OCI-LY7 (cell line): ENCODE data around the gene FSHR. TPM values are rescaled to one million over a fixed set of nuclear protein-coding genes. Genes with fewer than 3 reads are reported as not detected.

ENCODE experiments used
- BruUV-seq: library from RNA; stranded (reverse); fragments of 400-500 nt; replicated peaks from 2 replicates; lab custom pipeline; 2021; lab: Mats Ljungman, UMichigan
- CTCF ChIA-PET: fragments of 300-600 bp; sonication (Branson Sonifier 250); formaldehyde crosslinking; loops from one replicate; lab custom pipeline; 2022; ENCODE audit warnings: antibody characterized with exemption; ENCODE audit not compliant: unreplicated experiment; lab: Charles Lee
- POLR2A ChIA-PET: fragments of 300-600 bp; sonication (Branson Sonifier 250); formaldehyde crosslinking; loops from one replicate; lab custom pipeline; 2022; ENCODE audit warnings: antibody characterized with exemption; lab: Charles Lee
- DNase-seq: peaks from one replicate; pipeline ENCODE4 v3.0.0-alpha.2; 2015; ENCODE audit warnings: low spot score
- H2AFZ ChIP-seq: fragments of 200-600 bp; sonication (generic), shearing (Covaris generic); 2 replicates; pipeline ENCODE4 v1.6.1; 2014; ENCODE audit warnings: mild to moderate bottlenecking, antibody characterized with exemption, low read length, moderate library complexity
- H3K27ac ChIP-seq: fragments of 200-600 bp; sonication (generic); 2 replicates; pipeline ENCODE4 v1.5.1; 2014; ENCODE audit warnings: mixed run types, low read depth, mild to moderate bottlenecking, moderate library complexity, low read length, inconsistent platforms; ENCODE audit not compliant: poor library complexity, severe bottlenecking
- H3K36me3 ChIP-seq: fragments of 200-600 bp; sonication (generic); 2 replicates; pipeline ENCODE4 v1.6.1; 2014; ENCODE audit warnings: mild to moderate bottlenecking, antibody characterized with exemption, low read length, moderate library complexity, mixed read lengths; ENCODE audit not compliant: insufficient read depth
- H3K4me1 ChIP-seq: fragments of 200-600 bp; sonication (generic); 2 replicates; pipeline ENCODE4 v1.5.1; 2014; ENCODE audit warnings: mild to moderate bottlenecking, low read length; ENCODE audit not compliant: insufficient read depth, poor library complexity, severe bottlenecking
- H3K4me2 ChIP-seq: fragments of 200-600 bp; sonication (generic); 2 replicates; pipeline ENCODE4 v1.6.1; 2014; ENCODE audit warnings: mild to moderate bottlenecking, low read length
- H3K4me3 ChIP-seq: fragments of 200-600 bp; sonication (generic); 2 replicates; pipeline ENCODE4 v1.5.1; 2014; ENCODE audit warnings: mild to moderate bottlenecking, low read depth, low read length; ENCODE audit not compliant: poor library complexity, severe bottlenecking
- H3K79me2 ChIP-seq: fragments of 200-600 bp; sonication (generic); 2 replicates; pipeline ENCODE4 v1.6.1; 2016; ENCODE audit warnings: low read depth, mild to moderate bottlenecking, low read length, moderate library complexity, mixed read lengths; ENCODE audit not compliant: insufficient read depth
- H3K9me2 ChIP-seq: fragments of 200-600 bp; sonication (generic); 2 replicates; pipeline ENCODE4 v1.6.1; 2016; ENCODE audit warnings: mild to moderate bottlenecking, low read length, mixed read lengths; ENCODE audit not compliant: insufficient read depth
- H3K9me3 ChIP-seq: fragments of 200-600 bp; sonication (generic); 2 replicates; pipeline ENCODE4 v1.6.1; 2014; ENCODE audit warnings: mild to moderate bottlenecking, mixed run types, low read length, mixed read lengths
- H4K20me1 ChIP-seq: fragments of 200-600 bp; sonication (generic); 2 replicates; pipeline ENCODE4 v1.6.1; 2014; ENCODE audit warnings: mild to moderate bottlenecking, antibody characterized with exemption, low read length, moderate library complexity, mixed read lengths; ENCODE audit not compliant: insufficient read depth
- CTCF ChIP-seq: fragments of 200-600 bp; sonication (generic); conservative IDR thresholded peaks from 2 replicates; pipeline ENCODE4 v1.5.1; 2014; ENCODE audit warnings: mild to moderate bottlenecking, antibody characterized with exemption, low read length, moderate library complexity, mixed read lengths
- EZH2phosphoT487 ChIP-seq: fragments of 200-600 bp; sonication (generic); IDR thresholded peaks from 2 replicates; pipeline ENCODE4 v1.6.1; 2018; ENCODE audit warnings: low read depth, borderline replicate concordance, mild to moderate bottlenecking, mixed run types, antibody characterized with exemption, low read length, moderate library complexity, mixed read lengths
- intact Hi-C: fragments of 100-400 bp; cut with micrococcal nuclease; formaldehyde crosslinking; loops from one replicate; pipeline ENCODE4 v1.10.0; 2022; ENCODE audit not compliant: unreplicated experiment
- total RNA-seq, 2 experiments: library from RNA; depleted of rRNA in 1 of 2; stranded (reverse); fragments of >200 nt in 1 of 2; shearing (Covaris generic) in 1 of 2; gene quantifications; 2 replicates each; pipeline ENCODE4 v1.2.3, GENCODE V29; 2014 to 2022

FSHR gene
- total RNA-seq, 2 experiments from 2014 or later, result not detected

- CTCF ChIA-PET, result no interaction called here
- POLR2A ChIA-PET, result no interaction called here
- BruUV-seq, result no TSS peak
Measured at GRCh38 chr2:49067971-49068370, 86.3 kb downstream of the FSHR start.

GRCh38 chr2:49053156-49053555 is 101.2 kb downstream of the FSHR start:
- POLR2A ChIA-PET, result interaction anchor here (0.7 kb wide), 1 partner anchor 19 kb away, joined by 3 read pairs; no protein-coding TSS in a partner anchor
- Histone ChIP-seq H3K4me3 (no peak overlapping the region), H3K4me1 (no peaks in the 10 kb centered on the region), H2AFZ (no peak overlapping the region), H4K20me1 (no peaks in the 10 kb centered on the region), H3K36me3 (no peaks in the 10 kb centered on the region), H3K79me2 (no peaks in the 10 kb centered on the region), H3K27ac (no peak overlapping the region), H3K9me3 (no peaks in the 10 kb centered on the region), H3K9me2 (no peaks in the 10 kb centered on the region), H3K4me2 (no peak overlapping the region)
- no peak for DNase-seq
- CTCF ChIA-PET, result no interaction called here
- BruUV-seq, result no TSS peak
- intact Hi-C loops, result no loop called here
- no peak for TF ChIP-seq EZH2phosphoT487
- no peak for TF ChIP-seq CTCF

More at GRCh38 chr2:49067971-49068370, 86.3 kb downstream of the FSHR start:
- no peaks in the 10 kb centered on the region for H3K9me3 ChIP-seq
- intact Hi-C loops, result no loop called here
- TF ChIP-seq CTCF (no peak), EZH2phosphoT487 (no peak)
- H3K9me2 ChIP-seq, result no peaks in the 10 kb centered on the region
- no peaks in the 10 kb centered on the region for H4K20me1 ChIP-seq
- H3K36me3 ChIP-seq, result no peaks in the 10 kb centered on the region
- no peak overlapping the region for H3K27ac ChIP-seq
- no peaks in the 10 kb centered on the region for H3K4me1 ChIP-seq
- no peak for DNase-seq
- H2AFZ ChIP-seq, result no peak overlapping the region
- H3K79me2 ChIP-seq, result no peaks in the 10 kb centered on the region
- no peak overlapping the region for H3K4me2 ChIP-seq
- H3K4me3 ChIP-seq, result no peak overlapping the region

GRCh38 chr2:49050265-49050664 is 104.0 kb downstream of the FSHR start:
- CTCF ChIA-PET, result no interaction called here
- no TSS peak for BruUV-seq
- intact Hi-C loops, result no loop called here

More at GRCh38 chr2:49050265-49050664, 104.0 kb downstream of the FSHR start:
- Histone ChIP-seq H4K20me1 (no peaks in the 10 kb centered on the region), H3K79me2 (no peaks in the 10 kb centered on the region), H2AFZ (no peak overlapping the region), H3K9me3 (no peaks in the 10 kb centered on the region), H3K36me3 (no peaks in the 10 kb centered on the region), H3K4me2 (no peak overlapping the region), H3K4me1 (no peaks in the 10 kb centered on the region), H3K9me2 (no peaks in the 10 kb centered on the region), H3K27ac (no peak overlapping the region), H3K4me3 (no peak overlapping the region)
- no peak for DNase-seq
- POLR2A ChIA-PET, result no interaction called here
- no peak for TF ChIP-seq EZH2phosphoT487
- TF ChIP-seq CTCF, result no peak
